PFSK-1 (cell line): ENCODE measurements around the gene ALG5.

Source experiments
- POLR2AphosphoS5 ChIP-seq: IDR thresholded peaks from 2 replicates; pipeline ENCODE4 v1.6.1; 2012; ENCODE audit warnings: low read depth, mild to moderate bottlenecking, control low read depth, low read length, moderate library complexity
- SIN3A ChIP-seq: IDR thresholded peaks from 2 replicates; pipeline ENCODE4 v1.6.1; 2012; ENCODE audit warnings: mild to moderate bottlenecking, low read length, moderate library complexity, borderline replicate concordance; ENCODE audit not compliant: insufficient read depth
- TAF1 ChIP-seq: IDR thresholded peaks from 2 replicates; pipeline ENCODE4 v1.6.1; 2012; ENCODE audit warnings: low read length, control low read depth, borderline replicate concordance; ENCODE audit not compliant: insufficient read depth
- TF ChIP-seq, protein P1 (sequence below), 2 experiments: IDR thresholded peaks; 2 replicates each; pipeline versions ENCODE4 v1.6.1 to v1.8.0; 2011 to 2012; ENCODE audit warnings: low read depth in 2 of 2, low read length in 2 of 2, control low read depth in 1 of 2, inconsistent platforms in 1 of 2, mild to moderate bottlenecking in 1 of 2, moderate library complexity in 1 of 2; ENCODE audit not compliant: insufficient read depth in 1 of 2

DNA sequence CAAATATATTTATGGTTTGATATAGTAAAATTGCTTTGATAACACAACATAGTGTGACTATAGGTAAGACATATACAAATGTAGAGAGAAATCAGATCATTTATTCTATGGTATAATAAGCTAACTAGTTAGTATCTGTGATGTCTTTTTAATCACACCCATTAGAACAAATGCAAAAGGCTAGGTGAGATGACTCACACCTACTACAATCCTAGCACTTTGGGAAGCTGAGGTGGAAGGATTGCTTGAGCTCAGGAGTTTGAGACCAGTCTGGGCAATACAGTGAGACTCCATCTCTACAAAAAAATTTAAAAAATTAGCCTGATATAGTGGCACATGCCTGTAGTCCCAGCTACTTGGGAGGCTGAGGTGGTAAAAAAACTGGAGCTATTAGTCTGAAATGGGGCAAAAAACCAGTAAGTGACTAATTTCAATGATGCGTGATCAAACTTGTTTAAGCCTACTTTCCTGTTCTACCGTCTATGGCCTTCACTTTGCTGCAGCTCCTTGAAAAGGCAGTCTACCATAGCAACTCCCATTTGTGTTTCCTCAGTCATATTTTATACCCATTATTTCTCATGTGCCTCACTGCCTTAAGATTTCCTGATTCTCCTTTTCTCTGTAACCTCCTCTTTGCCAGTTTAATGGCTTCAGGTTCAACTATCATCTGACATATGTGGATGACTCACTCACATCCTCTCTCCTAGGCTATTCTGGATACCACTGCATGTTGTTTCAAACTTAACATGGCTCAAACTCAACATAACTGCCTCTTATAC is 12.5 kb downstream of the ALG5 start:
- TF ChIP-seq SIN3A (no peak), POLR2AphosphoS5 (no peak), TAF1 (no peak)
- TF ChIP-seq, protein P1, sequence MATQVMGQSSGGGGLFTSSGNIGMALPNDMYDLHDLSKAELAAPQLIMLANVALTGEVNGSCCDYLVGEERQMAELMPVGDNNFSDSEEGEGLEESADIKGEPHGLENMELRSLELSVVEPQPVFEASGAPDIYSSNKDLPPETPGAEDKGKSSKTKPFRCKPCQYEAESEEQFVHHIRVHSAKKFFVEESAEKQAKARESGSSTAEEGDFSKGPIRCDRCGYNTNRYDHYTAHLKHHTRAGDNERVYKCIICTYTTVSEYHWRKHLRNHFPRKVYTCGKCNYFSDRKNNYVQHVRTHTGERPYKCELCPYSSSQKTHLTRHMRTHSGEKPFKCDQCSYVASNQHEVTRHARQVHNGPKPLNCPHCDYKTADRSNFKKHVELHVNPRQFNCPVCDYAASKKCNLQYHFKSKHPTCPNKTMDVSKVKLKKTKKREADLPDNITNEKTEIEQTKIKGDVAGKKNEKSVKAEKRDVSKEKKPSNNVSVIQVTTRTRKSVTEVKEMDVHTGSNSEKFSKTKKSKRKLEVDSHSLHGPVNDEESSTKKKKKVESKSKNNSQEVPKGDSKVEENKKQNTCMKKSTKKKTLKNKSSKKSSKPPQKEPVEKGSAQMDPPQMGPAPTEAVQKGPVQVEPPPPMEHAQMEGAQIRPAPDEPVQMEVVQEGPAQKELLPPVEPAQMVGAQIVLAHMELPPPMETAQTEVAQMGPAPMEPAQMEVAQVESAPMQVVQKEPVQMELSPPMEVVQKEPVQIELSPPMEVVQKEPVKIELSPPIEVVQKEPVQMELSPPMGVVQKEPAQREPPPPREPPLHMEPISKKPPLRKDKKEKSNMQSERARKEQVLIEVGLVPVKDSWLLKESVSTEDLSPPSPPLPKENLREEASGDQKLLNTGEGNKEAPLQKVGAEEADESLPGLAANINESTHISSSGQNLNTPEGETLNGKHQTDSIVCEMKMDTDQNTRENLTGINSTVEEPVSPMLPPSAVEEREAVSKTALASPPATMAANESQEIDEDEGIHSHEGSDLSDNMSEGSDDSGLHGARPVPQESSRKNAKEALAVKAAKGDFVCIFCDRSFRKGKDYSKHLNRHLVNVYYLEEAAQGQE (IDR thresholded peaks at IDR 0.05; ENCODE audit: insufficient read depth in 1 of 2, low read depth in 2 of 2, low read length in 2 of 2): no peak
